ENCODE results near the gene GMFB. TPM values are rescaled to one million over a fixed set of nuclear protein-coding genes. Genes with fewer than 3 reads are reported as not detected.

The GMFB gene
- total RNA-seq, 2 experiments from 2014 or later = 45.7 to 82.2 TPM

DNA sequence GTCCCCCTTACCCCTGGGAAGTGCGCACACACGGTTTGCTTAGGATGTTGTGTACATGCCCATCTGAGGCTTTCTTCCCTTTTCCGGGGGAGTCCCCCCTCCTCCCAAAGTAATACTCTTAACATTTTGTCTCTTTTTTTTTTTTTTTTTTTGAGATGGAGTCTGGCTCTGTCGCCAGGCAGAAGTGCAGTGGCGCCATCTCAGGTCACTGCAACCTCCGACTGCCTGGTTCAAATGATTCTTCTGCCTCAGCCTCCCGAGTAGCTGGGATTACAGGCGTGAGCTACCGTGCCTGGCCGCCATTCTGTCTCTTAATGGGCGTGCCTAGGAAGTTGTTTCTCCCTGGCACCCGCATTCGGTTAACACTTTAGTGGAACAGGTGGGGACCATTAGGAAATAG, 4.5 kb upstream of the GMFB start:
- Histone ChIP-seq H3K79me2 (ENCODE audit: insufficient read depth, low read depth, low read length) (peaks cover 11% of the 10 kb centered on the region), H3K4me3 (ENCODE audit: low read depth, low read length, poor library complexity, severe bottlenecking) (no peak overlapping the region), H4K20me1 (ENCODE audit: insufficient read depth, low read length) (no peaks in the 10 kb centered on the region), H2AFZ (ENCODE audit: low read length) (no peak overlapping the region), H3K4me2 (ENCODE audit: low read length) (no peak overlapping the region), H3K9me3 (ENCODE audit: low read length) (no peaks in the 10 kb centered on the region), H3K9me2 (ENCODE audit: insufficient read depth, low read length) (no peaks in the 10 kb centered on the region), H3K36me3 (ENCODE audit: insufficient read depth, low read length) (no peaks in the 10 kb centered on the region), H3K27ac (ENCODE audit: low read depth, low read length, poor library complexity, severe bottlenecking) (no peak overlapping the region), H3K4me1 (ENCODE audit: insufficient read depth, low read length, poor library complexity, severe bottlenecking) (peaks cover 15% of the 10 kb centered on the region)
- intact Hi-C loops (cut with micrococcal nuclease; ENCODE audit: unreplicated experiment) = no loop called here
- DNase-seq (ENCODE audit: low spot score) = peak; percentile 22
- TF ChIP-seq EZH2phosphoT487 (IDR thresholded peaks at IDR 0.05; ENCODE audit: borderline replicate concordance, low read depth, low read length) = no peak
- TF ChIP-seq, protein P1, sequence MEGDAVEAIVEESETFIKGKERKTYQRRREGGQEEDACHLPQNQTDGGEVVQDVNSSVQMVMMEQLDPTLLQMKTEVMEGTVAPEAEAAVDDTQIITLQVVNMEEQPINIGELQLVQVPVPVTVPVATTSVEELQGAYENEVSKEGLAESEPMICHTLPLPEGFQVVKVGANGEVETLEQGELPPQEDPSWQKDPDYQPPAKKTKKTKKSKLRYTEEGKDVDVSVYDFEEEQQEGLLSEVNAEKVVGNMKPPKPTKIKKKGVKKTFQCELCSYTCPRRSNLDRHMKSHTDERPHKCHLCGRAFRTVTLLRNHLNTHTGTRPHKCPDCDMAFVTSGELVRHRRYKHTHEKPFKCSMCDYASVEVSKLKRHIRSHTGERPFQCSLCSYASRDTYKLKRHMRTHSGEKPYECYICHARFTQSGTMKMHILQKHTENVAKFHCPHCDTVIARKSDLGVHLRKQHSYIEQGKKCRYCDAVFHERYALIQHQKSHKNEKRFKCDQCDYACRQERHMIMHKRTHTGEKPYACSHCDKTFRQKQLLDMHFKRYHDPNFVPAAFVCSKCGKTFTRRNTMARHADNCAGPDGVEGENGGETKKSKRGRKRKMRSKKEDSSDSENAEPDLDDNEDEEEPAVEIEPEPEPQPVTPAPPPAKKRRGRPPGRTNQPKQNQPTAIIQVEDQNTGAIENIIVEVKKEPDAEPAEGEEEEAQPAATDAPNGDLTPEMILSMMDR (conservative IDR thresholded peaks at IDR 0.05; ENCODE audit: low read length) = peak; percentile 55
- no TSS peak for BruUV-seq (replicated peaks)
- ChIA-PET CTCF (ENCODE audit: unreplicated experiment) (no interaction called here), POLR2A (interaction anchor here (0.7 to 4.4 kb wide), 7 partner anchors 9 to 1608 kb away, joined by 3 to 32 read pairs (median 6); partner anchors contain the start of genes CDKN3 and CGRRF1)

DNA sequence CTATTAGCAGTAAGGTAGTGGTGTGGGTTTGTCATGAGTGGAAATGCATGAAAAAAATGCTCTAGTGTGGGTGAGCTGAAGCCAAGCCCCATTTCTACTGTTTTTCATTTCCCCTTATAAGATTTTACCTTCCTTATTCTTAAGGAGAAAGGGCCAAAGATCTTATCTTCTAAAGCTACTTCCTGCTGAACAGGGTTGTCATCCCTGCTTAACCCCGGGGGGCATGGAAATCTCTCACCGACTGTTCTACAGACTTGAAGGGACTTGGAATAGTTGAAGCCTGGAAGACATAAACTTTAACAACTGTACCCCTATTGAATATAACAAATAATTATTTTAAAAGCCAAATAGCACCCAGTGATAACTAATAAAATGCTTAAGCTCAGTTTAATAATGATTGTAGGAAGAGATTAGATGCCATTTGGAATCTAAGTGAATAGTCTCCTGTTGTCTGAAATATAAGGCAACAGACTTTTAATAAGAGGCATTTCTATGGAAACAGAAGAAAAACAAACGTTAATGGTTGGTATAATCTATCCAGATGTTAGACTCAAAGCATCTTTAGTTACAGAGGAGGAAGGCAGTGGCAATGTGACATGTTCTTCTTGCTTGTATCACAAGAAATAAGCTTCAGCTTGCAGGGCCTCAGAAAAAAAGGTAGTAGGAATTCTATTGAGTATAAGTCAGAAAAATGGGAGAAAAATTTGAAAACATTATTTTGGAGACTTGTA, 1.8 kb upstream of the GMFB start:
- H3K9me3 ChIP-seq (ENCODE audit: low read length) = no peaks in the 10 kb centered on the region
- no peak for TF ChIP-seq EZH2phosphoT487 (IDR thresholded peaks at IDR 0.05; ENCODE audit: borderline replicate concordance, low read depth, low read length)
- TF ChIP-seq, protein P1 (conservative IDR thresholded peaks at IDR 0.05; ENCODE audit: low read length) = no peak
- 0 out of 2 replicates have a peak, but pooled peaks cover 5% of the 10 kb centered on the region for H3K36me3 ChIP-seq (ENCODE audit: insufficient read depth, low read length)
- ChIA-PET POLR2A (interaction anchor here (0.5 to 9.3 kb wide), 7 partner anchors 12 to 428 kb away, joined by 3 to 75 read pairs (median 3); partner anchors contain the start of genes CDKN3 and CGRRF1), CTCF (ENCODE audit: unreplicated experiment) (interaction anchor here (0.8 kb wide), 1 partner anchor 93 kb away, joined by 3 read pairs; no protein-coding TSS in a partner anchor)
- DNase-seq (ENCODE audit: low spot score) = no peak
- no TSS peak for BruUV-seq (replicated peaks)
- H3K4me3 ChIP-seq (ENCODE audit: low read depth, low read length, poor library complexity, severe bottlenecking) = no peak overlapping the region
- 0 out of 2 replicates have a peak, but pooled peaks cover 4% of the 10 kb centered on the region for H4K20me1 ChIP-seq (ENCODE audit: insufficient read depth, low read length)
- H3K9me2 ChIP-seq (ENCODE audit: insufficient read depth, low read length) = no peaks in the 10 kb centered on the region
- H3K79me2 ChIP-seq (ENCODE audit: insufficient read depth, low read depth, low read length) = peaks cover 38% of the 10 kb centered on the region
- 0 out of 2 replicates have a peak overlapping the region, but pooled peaks have one; percentile 88 for H3K4me2 ChIP-seq (ENCODE audit: low read length)
- peaks cover 35% of the 10 kb centered on the region for H3K4me1 ChIP-seq (ENCODE audit: insufficient read depth, low read length, poor library complexity, severe bottlenecking)
- H3K27ac ChIP-seq (ENCODE audit: low read depth, low read length, poor library complexity, severe bottlenecking) = no peak overlapping the region
- peak overlapping the region; percentile 97; the same call in 1 of the 2 replicates for H2AFZ ChIP-seq (ENCODE audit: low read length)
- intact Hi-C loops (cut with micrococcal nuclease; ENCODE audit: unreplicated experiment) = no loop called here

Data from OCI-LY7 (cell line).